GM21619 (cell line): Measurements from ENCODE around the gene IPPK.

Experiments used
- ATAC-seq: cut with Tn5 transposase; IDR thresholded peaks from one replicate; pipeline ENCODE4 v1.9.1; 2021; ENCODE audit not compliant: unreplicated experiment

Gene IPPK, protein sequence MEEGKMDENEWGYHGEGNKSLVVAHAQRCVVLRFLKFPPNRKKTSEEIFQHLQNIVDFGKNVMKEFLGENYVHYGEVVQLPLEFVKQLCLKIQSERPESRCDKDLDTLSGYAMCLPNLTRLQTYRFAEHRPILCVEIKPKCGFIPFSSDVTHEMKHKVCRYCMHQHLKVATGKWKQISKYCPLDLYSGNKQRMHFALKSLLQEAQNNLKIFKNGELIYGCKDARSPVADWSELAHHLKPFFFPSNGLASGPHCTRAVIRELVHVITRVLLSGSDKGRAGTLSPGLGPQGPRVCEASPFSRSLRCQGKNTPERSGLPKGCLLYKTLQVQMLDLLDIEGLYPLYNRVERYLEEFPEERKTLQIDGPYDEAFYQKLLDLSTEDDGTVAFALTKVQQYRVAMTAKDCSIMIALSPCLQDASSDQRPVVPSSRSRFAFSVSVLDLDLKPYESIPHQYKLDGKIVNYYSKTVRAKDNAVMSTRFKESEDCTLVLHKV

DNA sequence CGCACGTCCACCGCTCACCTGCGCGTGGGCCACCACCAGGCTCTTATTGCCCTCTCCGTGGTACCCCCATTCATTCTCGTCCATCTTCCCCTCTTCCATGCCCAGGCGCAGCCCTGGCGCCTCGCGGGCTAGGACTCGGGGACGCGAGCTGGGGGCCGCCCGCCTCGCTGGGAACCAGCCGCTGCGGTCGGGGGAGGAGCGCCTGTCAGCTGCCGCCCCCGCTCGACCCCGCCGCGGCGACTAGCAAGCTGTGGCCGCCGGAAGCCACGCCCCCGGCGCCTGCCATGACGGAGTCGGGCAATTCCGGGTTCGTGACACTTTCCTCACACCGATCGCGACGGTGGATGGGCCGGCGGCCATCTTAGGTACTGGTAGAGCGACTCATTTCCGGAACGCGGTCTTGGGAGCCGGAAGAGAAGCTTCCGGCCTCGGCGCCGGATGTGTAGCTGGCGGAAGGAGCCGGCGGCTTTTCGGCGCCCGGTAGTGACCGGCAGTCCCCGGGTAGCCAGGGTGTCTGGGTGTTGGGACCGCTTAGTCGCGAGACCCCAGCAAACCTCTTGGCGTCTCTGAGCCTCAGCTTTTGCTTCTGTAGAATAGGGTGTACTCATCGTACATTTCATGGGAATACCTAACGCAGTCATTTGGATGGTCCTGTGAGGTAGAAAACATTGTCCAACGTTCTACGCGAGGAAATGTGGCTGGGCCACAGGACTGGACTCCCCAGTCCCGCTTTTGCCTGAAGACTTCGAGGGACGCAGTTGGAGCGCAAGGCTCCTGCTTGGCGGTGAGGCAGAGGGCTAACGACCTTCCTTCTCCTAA is at the start of gene IPPK:
IPPK (minus strand) TSS at position 242 of the 819 bp plus-strand sequence; CDS start at position 99, 143 bp downstream.
- peak; percentile 94 for ATAC-seq

DNA sequence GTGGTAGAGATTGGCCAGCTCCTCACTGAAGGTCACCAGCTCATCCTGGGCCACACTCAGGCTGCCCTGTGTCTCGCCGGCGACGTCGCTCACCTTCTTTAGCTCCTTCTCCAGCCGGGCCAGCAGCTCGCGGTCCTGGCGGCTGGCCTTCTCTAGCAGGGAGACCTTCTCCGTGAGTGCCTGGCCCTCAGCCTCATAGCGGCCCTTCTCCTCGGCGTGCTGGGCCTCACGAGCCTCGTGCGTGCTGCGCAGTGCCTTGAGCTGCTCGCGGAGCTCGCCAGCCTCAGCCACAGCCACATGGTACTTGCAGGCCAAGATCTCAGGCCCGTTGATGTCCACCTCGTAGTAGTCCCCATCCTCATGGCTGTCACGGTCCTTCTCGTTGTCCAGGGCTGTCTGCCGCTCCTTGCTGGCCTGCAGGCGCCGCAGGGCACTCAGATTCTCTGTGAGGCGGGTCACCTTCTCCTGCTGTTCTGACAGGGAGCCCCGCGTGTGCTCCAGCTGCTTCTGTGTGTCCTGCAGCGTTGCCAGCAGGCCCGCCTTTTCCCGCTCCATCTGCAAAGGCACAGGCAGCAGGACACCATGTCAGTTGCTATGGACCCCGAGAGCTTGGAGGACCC is 49.2 kb upstream of the IPPK start:
- no peak for ATAC-seq

DNA sequence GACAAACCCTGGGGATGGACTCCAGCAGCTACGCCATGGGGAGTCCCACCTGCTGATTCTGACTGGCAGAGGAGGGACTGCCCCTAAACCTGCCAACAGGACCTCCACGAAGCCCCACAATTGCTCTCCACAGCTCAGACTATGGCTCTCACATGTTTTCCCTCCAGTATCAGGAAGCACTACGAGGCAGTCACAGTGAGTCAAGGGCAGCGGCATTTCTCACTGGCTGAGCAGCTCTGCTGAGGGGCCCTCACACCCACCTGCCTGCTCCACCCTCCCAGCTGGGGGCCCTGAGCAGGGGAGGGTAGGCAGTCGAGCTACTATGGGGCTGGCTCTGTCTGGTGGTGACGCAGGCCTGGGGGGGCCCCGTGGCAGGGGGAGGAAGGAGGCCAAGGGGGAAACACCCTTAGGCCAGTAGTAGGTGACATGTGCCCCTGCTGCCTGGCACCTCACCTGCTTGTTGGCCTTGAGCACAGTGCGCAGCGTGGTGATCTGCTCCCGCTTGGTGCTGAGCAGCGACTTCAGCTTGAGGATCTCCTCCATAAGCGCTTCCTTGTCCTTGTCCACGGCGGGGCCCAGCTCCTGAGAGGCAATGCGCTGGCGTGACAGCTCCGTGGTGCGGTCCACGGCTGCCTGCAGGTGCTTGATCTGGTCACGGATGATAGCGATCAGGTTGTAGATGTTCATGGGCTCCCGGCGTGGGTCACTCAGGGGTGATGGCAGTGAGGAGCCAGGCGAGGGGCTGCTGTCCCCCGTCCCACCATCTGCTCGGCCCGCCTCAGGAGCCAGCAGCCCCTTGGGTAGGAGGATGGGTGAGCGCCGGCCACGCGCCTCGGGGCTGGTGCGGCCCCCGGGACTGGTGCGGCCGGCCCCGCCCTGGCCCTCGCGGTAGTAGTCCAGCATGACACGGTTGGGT is 48.4 kb upstream of the IPPK start:
- no peak for ATAC-seq

DNA sequence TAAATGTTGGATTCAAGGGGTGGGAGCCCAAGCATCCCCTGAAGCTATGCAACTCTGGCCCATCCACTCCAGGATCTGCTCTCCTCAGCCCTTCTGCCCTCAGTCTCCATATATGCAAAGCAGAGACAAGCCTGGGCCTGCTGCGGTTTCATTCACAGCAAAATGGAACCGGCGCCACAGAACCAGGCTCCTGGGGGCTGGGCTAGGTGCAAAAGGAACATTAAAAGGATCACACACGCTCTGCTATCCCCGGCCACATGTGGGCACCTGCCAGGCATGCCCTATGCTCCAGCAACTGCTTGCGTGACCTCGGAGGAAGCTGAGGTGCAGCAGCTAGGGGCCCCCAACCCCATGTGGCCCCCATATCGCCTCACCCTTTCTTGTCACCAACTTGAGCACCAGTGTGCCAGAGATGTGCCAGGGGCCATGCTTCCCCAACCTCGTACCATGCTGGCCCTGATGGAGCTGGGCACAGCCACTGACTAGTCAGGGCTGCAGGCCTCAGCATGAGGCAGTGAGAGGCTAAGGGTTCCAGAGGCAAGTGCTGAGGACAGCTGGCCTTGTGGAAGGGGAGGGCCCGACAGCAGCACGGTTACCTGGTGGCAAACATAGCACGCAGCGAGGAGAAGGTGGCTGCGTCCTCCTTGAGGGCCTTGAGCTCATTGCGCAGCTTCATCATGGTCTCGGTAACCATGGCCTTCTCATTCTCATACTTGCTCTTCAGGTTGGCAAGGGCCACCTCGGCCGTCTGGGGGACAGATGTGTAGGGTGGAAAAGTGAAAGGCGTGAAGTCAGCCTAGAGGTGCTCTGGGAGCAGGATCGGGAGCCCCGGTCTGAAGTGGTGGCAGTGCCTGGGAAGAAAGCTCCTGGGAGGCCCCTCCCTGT is 47.5 kb upstream of the IPPK start:
- ATAC-seq: no peak

DNA sequence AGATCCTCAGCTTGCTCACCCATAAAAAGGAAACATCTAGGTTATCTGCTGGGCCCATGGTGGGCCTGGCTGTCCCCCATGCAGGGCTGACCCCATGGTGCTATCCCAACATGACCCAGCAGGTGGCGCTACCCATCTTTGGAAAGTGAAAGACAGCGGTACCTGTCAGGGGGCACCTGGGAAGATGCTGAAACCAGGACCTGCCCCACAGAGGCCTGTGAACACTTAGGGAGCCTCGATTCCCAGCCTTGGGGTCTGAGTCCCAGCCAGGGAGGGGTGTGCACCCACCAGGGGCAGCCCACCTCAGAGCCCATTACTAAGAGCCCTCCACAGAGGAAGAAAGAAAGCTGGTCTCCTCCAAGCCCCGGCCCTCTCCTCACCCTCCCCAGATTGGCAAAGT is 46.6 kb upstream of the IPPK start:
- ATAC-seq: peak; percentile 59

DNA sequence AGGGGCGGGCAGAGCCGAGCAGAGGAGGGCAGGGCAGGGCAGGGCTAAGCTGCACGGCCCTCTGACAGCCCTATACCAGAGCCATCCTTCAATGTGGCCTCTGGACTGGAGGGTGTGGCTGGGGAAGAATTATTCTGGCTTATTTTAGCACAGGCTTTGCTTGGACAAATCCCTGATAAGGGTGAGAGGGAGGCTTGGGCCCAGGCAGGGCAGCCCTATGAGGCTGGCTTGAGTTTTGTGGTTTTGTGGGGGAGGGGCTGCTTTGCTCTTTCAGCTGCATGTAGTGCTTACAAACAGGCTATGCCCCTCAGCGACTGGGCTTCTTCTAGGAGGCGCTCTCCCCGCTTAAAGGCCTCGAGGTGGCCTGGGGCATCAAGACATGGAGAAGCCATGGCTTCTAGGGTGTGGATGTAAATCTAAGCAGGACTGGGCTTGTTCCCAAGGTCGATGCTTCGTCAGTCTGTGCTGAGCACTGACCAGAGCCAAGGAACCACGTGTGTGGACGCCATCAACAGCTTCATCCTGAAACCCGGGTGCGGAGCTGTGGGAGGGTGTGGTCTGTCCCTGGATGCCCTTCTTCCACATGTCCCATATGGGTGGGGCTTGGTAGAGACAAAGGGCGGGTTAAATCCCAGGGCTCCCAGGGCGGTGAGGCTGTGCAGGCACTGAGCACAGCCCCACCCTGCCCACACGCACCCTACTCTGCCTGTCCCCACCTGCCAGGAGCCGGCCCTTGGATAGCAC is 45.7 kb upstream of the IPPK start:
- ATAC-seq: no peak

DNA sequence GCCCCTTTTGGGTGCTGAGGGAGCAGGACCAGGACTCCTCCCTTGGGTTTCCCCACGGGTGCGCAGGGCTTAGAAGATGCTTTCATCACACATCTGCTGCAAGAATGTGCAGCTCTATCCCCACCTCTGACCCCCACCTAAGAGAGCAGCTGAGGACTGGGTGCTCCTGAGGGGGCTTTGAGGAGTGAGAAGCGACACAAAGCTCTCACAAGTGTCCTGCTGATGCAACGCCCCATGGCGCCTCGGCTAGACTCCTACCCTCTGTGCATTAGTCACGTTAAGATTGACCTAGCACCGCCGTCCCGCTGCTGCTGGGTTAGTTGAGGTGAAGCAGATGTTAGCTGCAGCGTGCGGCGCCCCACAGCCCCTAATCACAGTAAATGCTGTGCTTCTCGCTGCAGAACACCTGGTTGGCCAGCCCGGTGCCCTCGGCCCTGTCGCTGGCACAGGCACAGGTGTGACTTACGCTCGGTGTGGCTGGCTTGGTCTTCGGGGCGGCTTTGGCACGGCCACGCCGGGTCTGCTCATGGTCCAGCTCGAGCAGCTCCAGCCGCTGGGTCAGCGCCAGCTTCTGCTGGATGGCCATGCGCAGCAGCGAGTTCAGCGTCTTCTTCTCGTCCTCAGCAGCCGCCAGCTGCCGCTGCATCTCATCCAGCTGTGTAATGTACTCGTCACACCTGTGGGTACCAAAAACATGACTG is 45.0 kb upstream of the IPPK start:
- no peak for ATAC-seq

DNA sequence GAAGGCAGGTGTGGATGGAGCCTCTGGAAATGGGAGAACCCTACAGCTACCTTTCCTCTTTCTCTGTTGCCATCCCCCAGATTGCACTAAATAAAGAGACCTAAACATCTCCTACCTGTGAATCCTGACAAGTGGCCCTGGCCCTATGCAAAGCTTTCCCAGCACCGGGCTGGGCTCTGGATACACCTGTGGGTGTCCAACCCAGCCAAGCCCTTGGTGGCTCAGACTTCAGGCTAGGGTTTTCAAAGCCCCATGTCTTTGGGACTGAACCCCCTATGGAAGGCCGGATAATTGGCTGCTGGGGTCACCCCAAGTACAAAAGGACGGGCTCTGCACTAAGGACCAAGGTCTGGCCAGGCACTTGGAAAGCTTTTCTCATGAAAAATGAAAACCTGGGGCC is 44.1 kb upstream of the IPPK start:
- ATAC-seq: no peak

DNA sequence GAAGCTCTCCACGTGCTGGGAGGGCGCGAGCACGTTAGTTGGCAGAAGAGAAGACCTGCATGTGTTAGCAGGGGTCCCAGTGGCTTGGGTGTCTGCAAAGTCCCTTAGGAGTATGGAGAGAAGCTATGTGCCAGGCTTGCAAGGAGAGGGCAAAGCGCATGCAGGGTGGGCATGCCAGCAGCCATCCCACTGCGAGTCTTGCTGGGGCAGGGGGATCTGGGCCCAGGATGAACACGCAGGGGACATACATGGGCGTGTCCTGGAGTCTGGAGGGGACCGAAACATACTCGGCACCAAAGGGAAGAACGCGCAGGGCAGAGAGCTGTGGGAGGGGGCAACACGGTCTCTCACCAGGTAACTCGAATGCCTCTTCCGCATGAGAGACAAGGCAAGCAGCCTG is 43.6 kb upstream of the IPPK start:
- ATAC-seq: no peak

DNA sequence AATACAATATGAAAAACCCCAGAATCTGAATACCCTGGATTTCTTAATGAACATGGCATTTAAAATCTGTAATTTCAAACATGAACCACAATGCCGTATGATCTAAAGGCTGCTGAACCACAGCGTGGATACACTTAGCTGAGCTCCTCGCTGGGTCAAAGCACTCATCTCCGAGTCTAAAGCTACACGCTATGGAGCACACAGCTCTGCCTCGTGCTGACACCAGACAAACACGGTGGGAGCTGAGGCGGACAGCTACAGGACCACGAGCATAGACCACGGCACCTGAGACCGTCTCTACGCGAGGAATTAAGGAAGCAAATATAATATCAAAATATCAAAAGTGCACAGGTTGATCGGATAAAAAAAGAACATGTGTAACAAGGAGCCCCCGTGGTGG is 42.8 kb upstream of the IPPK start:
- ATAC-seq: no peak

DNA sequence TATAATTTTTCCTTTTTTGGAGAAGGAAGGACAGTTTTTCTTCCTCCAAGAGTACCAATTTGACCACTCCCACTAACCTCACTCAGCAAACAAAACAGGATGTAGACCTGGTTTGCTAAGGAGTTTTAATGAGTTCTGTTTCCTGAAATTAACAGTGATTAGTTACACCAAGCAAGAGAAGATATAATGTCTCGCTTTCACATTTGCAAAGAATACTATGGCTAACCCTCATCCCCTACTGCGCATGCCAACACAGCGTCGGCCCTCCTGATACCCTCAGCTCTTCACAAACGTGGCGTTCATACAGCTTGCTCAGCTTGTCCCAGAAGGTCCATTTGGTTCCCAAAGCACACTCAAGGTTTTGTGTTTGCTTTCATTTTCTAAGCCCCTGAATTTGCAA is 41.9 kb upstream of the IPPK start:
- peak; percentile 45 for ATAC-seq

DNA sequence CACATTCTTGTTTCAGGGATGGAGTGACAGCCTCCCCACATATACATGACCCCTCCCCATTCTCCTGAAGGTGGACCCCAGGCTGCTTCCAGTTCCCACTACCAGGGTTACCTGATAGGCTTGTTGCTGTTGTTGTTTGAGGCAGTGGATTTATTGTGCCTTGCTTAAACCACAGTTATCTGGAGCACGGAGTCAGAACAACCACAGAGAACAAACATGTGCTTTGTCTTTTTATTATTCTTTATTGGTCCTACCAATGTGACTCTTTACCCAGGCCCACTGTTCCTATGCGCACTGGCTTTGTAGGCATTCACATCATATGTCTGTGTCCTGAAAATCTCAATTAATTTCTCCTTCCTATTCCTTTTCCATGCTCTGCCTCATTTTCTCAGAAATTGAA is 41.2 kb upstream of the IPPK start:
- no peak for ATAC-seq

DNA sequence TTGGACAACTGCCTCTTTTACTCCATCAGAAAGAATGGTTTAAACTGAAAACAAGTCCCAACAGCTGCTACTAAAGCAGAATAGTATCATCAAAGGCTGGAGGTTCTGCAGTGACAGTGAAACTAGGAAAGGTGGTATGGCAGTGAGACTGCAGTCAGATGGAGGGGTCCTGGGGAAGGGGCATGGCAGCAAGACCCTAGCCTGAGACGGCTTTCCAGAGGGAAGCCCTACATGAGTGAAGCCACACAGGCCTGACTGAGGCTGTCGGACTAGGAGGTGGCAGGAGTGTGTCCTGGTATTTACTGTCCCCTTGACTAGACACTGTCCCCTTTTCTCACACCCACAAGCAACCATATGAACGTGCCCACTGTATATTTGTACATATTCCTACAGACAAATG is 40.4 kb upstream of the IPPK start:
- no peak for ATAC-seq

DNA sequence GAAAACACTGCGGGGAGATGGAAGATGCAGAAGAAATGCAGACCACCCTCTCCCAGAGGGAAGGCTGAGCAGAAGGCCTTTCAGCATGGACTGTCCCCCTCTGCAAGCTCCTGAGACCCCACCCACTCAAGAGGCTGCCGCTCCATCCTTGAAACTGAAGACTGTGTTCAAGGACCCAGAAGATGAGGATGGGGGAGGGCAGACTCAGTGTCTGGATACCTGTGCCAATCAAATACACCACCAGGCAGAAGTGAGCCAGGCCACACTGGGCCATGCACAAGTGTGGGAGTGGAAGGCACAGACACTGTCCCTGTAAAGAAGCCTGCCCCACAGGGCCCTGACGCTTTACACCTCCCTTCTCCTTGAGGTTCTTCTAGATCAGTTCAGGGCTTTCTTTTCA is 40.0 kb upstream of the IPPK start:
- ATAC-seq: no peak

DNA sequence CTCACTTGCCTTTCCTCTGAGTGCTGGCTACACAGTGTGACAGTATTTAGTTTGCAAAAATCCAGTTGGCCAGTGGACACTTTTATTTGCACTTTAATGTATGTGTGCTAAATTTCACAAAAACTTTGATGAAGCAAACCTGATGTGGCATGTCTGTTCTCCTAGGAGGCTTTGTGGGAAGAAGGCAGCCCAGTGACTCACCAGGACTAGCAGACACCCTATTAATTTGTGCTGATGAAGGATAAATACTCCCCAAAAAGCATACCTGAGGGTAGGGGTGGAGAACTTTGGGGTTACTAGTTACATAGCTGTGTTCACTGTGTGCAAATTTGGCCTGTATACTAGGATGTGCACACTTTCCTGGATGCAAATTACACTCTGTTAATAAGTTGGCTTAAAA is 39.3 kb upstream of the IPPK start:
- no peak for ATAC-seq

DNA sequence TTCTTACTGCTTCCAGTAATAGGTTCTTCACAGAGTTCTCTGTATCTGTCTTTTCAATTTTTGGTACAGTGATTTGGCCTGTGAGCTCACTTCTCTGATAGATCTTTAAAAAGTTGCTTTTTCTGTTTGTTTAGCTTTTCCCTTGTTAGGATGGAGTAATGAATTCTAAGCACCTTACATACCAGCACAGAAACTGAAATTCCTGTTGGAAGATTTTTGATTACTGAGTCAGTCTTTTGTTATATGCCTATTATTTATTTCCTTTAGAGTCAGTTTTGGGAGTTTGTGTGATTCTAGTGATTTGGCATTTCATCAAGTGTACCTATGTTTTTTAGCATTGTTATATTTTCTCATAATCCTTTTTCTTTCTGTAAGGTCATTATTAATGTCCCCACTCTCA is 37.6 kb upstream of the IPPK start:
- ATAC-seq: no peak

DNA sequence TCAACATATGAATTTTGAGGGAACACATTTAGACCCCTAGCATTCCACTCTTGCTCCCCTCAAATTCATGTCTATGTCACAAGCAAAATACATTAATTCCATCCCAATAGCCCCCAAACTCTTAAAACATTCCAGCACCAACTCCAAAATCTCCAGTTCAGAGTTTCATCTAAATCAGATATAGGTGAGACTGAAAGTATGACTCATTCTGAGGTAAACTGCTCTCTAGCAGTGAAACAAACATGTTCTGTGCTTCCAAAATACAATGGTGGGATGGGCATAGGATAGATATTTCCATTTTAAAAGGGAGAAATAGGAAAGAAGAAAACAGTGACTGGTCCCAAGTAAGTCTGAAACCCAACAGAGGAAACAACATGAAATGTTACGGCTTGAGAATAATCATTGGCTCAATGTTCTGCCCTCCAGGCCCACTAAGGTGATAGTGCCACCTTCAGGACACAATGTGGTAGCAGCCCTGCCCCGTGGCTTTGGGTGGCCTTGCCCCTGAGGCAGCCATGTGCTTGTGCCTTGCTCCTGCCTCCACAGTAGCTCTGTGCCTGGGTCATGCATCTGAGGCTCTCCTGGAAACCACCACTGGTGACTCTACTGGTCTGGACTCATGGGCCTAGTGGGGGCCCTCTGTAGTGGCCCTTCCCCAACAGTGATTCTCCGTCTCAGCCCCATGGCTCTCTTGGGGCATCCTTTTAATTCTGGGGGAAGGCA is 36.4 kb upstream of the IPPK start:
- ATAC-seq: no peak

DNA sequence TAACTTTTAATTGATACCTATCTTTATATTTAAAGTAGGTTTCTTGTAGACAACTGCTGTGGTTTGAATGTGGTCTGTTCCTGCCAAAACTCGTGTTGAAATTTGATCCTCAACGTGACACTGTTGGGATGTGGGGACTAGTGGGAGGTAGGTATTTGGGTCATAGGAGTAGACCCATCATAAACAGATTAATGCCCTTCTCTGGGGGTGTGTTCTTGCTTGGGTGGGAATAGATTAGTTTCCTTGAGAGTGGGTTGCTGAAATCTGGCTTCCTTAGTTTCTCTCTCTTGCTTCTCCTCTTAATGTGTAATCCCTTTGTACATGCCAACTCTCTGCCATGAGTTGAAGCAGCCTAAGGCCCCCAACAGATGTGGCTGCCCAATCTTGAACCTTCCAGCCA is 34.6 kb upstream of the IPPK start:
- ATAC-seq: no peak
